Measurements from ENCODE around the gene MORN1. TPM values are rescaled to one million over a fixed set of nuclear protein-coding genes. Genes with fewer than 3 reads are reported as not detected.

MORN1 gene
- total RNA-seq, 4 donors from 2014 or later: 5.0 to 14.6 (median 9.2) TPM

- Histone ChIP-seq H3K9me3 (peaks cover 0 to 10% (median 0%) of the 10 kb centered on the region in 3 donors), H3K4me3 (no peak overlapping the region), H3K4me1 (no peaks in the 10 kb centered on the region), H3K36me3 (no peaks in the 10 kb centered on the region), H3K27me3 (peaks cover 100% of the 10 kb centered on the region), H3K27ac (no peak overlapping the region)
- 75% methylated on average over 4 of the region's 10 CpGs; no CpG with 5 or more reads in 1 of the 2 donors for WGBS, 2 donors (ENCODE audit: low coverage in 1 of 2)
- TF ChIP-seq EP300 (IDR thresholded peaks at IDR 0.05) (no peak), POLR2A (IDR thresholded peaks at IDR 0.05) (no peak), CTCF (IDR thresholded peaks at IDR 0.05) (no peak), POLR2AphosphoS5 (IDR thresholded peaks at IDR 0.05) (no peak)
- no peak for ATAC-seq
These were observed 39.2 kb upstream of the MORN1 start for GRCh38 chr1:2430592-2430973.

GRCh38 chr1:2429780-2430591 is 38.6 kb upstream of the MORN1 start:
- no peak for ATAC-seq
- Histone ChIP-seq H3K4me3 (no peak overlapping the region), H3K4me1 (no peaks in the 10 kb centered on the region), H3K9me3 (peaks cover 0 to 10% (median 0%) of the 10 kb centered on the region in 3 donors), H3K36me3 (no peaks in the 10 kb centered on the region), H3K27ac (no peak overlapping the region), H3K27me3 (peaks cover 94% of the 10 kb centered on the region)
- no peak for TF ChIP-seq POLR2AphosphoS5 (IDR thresholded peaks at IDR 0.05)
- no peak for TF ChIP-seq EP300 (IDR thresholded peaks at IDR 0.05)
- no peak for TF ChIP-seq POLR2A (IDR thresholded peaks at IDR 0.05)
- TF ChIP-seq CTCF (IDR thresholded peaks at IDR 0.05): no peak
- WGBS, 2 donors (ENCODE audit: low coverage in 1 of 2): 100% methylated on average over 1 of the region's 20 CpGs; no CpG with 5 or more reads in 1 of the 2 donors

- no peak for TF ChIP-seq POLR2A (IDR thresholded peaks at IDR 0.05)
- no peak for TF ChIP-seq POLR2AphosphoS5 (IDR thresholded peaks at IDR 0.05)
- TF ChIP-seq EP300 (IDR thresholded peaks at IDR 0.05): no peak
- no peak for TF ChIP-seq CTCF (IDR thresholded peaks at IDR 0.05)
- Histone ChIP-seq H3K27ac (no peak overlapping the region), H3K9me3 (peaks cover 0 to 13% (median 0%) of the 10 kb centered on the region in 3 donors), H3K36me3 (no peaks in the 10 kb centered on the region), H3K4me3 (no peak overlapping the region), H3K27me3 (peaks cover 84% of the 10 kb centered on the region), H3K4me1 (no peaks in the 10 kb centered on the region)
- no CpG with 5 or more reads among the region's 28 CpGs for WGBS, 2 donors (ENCODE audit: low coverage in 1 of 2)
- ATAC-seq: no peak
These were observed 37.1 kb upstream of the MORN1 start for GRCh38 chr1:2428490-2428889.

GRCh38 chr1:2427976-2428375 is 36.6 kb upstream of the MORN1 start:
- ATAC-seq: no peak
- WGBS, 2 donors (ENCODE audit: low coverage in 1 of 2): no CpG with 5 or more reads among the region's 10 CpGs
- no peaks in the 10 kb centered on the region for H3K36me3 ChIP-seq
- H3K9me3 ChIP-seq: peaks cover 0 to 18% (median 0%) of the 10 kb centered on the region in 3 donors
- no peak overlapping the region for H3K4me3 ChIP-seq
- H3K27me3 ChIP-seq: peaks cover 84% of the 10 kb centered on the region
- H3K27ac ChIP-seq: no peak overlapping the region
- TF ChIP-seq POLR2A (IDR thresholded peaks at IDR 0.05) (no peak), EP300 (IDR thresholded peaks at IDR 0.05) (no peak), CTCF (IDR thresholded peaks at IDR 0.05) (no peak), POLR2AphosphoS5 (IDR thresholded peaks at IDR 0.05) (no peak)
- no peaks in the 10 kb centered on the region for H3K4me1 ChIP-seq

GRCh38 chr1:2427051-2427450 is 35.7 kb upstream of the MORN1 start:
- no peak overlapping the region for H3K27ac ChIP-seq
- no peak for ATAC-seq
- no CpG with 5 or more reads among the region's 18 CpGs for WGBS, 2 donors (ENCODE audit: low coverage in 1 of 2)
- H3K9me3 ChIP-seq: peaks cover 0 to 27% (median 0%) of the 10 kb centered on the region in 3 donors
- no peak overlapping the region for H3K4me3 ChIP-seq
- H3K4me1 ChIP-seq: no peaks in the 10 kb centered on the region
- peaks cover 84% of the 10 kb centered on the region for H3K27me3 ChIP-seq
- TF ChIP-seq POLR2A (IDR thresholded peaks at IDR 0.05) (no peak), EP300 (IDR thresholded peaks at IDR 0.05) (no peak)
- H3K36me3 ChIP-seq: no peaks in the 10 kb centered on the region

Data from gastroesophageal sphincter (tissue), 4 donors.